Tibial artery (tissue), 4 donors: ENCODE measurements around the gene MMP15.

ENCODE experiments used
- DNase-seq, 2 donors: peaks; one replicate each; pipeline ENCODE4 v3.0.0-alpha.2; 2019
- H3K27ac ChIP-seq, 2 donors: fragments of 200-600 bp; sonication (generic) in 1 of 2; 1 replicate in 1 of 2; 2 replicates in 1 of 2; pipeline ENCODE4 v1.5.1; 2018 to 2019; ENCODE audit warnings: mild to moderate bottlenecking in 1 of 2
- H3K27me3 ChIP-seq, 2 donors: fragments of 200-600 bp; sonication (generic) in 1 of 2; one replicate each; pipeline versions ENCODE4 v1.5.1 to v1.6.0; 2016 to 2019
- H3K36me3 ChIP-seq, 3 donors: fragments of 200-600 bp; sonication (generic) in 2 of 3; one replicate each; pipeline ENCODE4 v1.5.1; 2016 to 2019; ENCODE audit warnings: mild to moderate bottlenecking in 2 of 3
- H3K4me1 ChIP-seq, 4 donors: fragments of 200-600 bp; sonication (generic) in 2 of 4; 1 replicate in 3 of 4; 2 replicates in 1 of 4; pipeline ENCODE4 v1.5.1; 2016 to 2019
- H3K4me3 ChIP-seq, 2 donors: fragments of 200-600 bp; sonication (generic) in 1 of 2; 1 replicate in 1 of 2; 2 replicates in 1 of 2; pipeline ENCODE4 v1.5.1; 2018 to 2019; ENCODE audit warnings: mild to moderate bottlenecking in 2 of 2
- H3K9me3 ChIP-seq, 3 donors: fragments of 200-600 bp; sonication (generic) in 1 of 3; one replicate each; pipeline ENCODE4 v1.5.1; 2016 to 2019
- CTCF ChIP-seq, 2 experiments: fragments of 200-600 bp in 1 of 2; fragments of 450-650 bp in 1 of 2; IDR thresholded peaks; one replicate each; pipeline ENCODE4 v1.5.1; 2017 to 2019; ENCODE audit warnings: antibody characterized with exemption in 2 of 2, mild to moderate bottlenecking in 1 of 2, moderate library complexity in 1 of 2
- intact Hi-C: fragments of 100-400 bp; cut with DNase I; formaldehyde crosslinking; loops from one replicate; pipeline ENCODE4 v1.15.0; 2023; ENCODE audit warnings: low total_unique reads

MMP15 gene

GRCh38 chr16:58053682-58054005, 28.1 kb downstream of the MMP15 start:
- TF ChIP-seq CTCF (IDR thresholded peaks at IDR 0.05): no peak
- H3K27ac ChIP-seq: no peak overlapping the region
- no peaks in the 10 kb centered on the region for H3K36me3 ChIP-seq
- no peak for DNase-seq
- peaks cover 0 to 2% of the 10 kb centered on the region in 2 donors for H3K27me3 ChIP-seq
- intact Hi-C loops: no loop called here
- H3K4me1 ChIP-seq: no peaks in the 10 kb centered on the region
- no peaks in the 10 kb centered on the region for H3K9me3 ChIP-seq
- H3K4me3 ChIP-seq: no peak overlapping the region

GRCh38 chr16:58054289-58054688, 28.7 kb downstream of the MMP15 start:
- intact Hi-C loops: no loop called here
- H3K27me3 ChIP-seq: peaks cover 0 to 5% of the 10 kb centered on the region in 2 donors
- no peak overlapping the region for H3K4me3 ChIP-seq
- DNase-seq: no peak
- no peak for TF ChIP-seq CTCF (IDR thresholded peaks at IDR 0.05)
- no peak overlapping the region for H3K27ac ChIP-seq
- H3K4me1 ChIP-seq: no peaks in the 10 kb centered on the region
- H3K36me3 ChIP-seq: no peaks in the 10 kb centered on the region
- no peaks in the 10 kb centered on the region for H3K9me3 ChIP-seq

DNA sequence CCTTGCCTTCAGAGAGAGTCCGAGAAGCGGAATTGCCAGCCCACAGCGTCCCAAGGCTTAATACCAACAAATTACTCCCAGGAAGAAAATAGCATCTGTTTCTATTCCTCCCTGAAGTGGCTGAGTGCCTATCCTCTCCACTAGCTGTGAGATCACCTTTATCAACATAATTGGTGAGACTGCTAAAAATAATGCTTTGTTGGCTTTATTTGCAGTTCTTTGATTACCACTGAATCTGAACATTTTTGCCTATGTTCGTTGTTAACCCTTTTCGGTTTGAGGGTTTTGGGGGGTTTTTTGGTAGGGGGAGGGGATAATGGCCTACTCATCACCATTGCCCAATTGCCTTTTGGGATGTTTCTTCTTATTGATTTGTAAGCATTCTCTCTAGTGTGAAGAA, 31.0 kb downstream of the MMP15 start:
- no peaks in the 10 kb centered on the region for H3K9me3 ChIP-seq
- H3K4me1 ChIP-seq: no peaks in the 10 kb centered on the region
- no peak overlapping the region for H3K4me3 ChIP-seq
- intact Hi-C loops: no loop called here
- no peak overlapping the region for H3K27ac ChIP-seq
- H3K36me3 ChIP-seq: no peaks in the 10 kb centered on the region
- peaks cover 0 to 4% of the 10 kb centered on the region in 2 donors for H3K27me3 ChIP-seq
- TF ChIP-seq CTCF (IDR thresholded peaks at IDR 0.05): no peak
- DNase-seq: no peak

DNA sequence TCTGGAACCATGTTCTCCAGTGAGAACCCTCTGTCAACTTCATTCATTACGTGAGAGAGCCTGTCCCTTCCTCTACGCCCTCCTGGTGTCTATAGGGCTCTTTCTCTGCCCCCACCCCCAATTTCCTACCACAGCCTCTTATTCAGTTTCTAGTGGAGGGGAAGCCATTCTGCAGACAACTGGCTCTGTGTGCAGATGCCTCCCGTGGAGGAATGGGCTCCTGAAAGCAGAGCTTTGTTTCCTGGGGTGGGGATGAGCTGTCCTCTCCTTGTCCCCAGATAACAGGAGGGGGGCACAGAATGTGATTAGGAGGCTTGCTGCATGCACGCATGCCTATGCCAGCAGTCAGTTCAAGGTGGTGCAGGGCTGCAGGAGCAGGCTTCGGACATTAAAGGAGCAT, 31.6 kb downstream of the MMP15 start:
- H3K27me3 ChIP-seq: peaks cover 0 to 3% of the 10 kb centered on the region in 2 donors
- H3K4me1 ChIP-seq: no peaks in the 10 kb centered on the region
- H3K27ac ChIP-seq: no peak overlapping the region
- no peaks in the 10 kb centered on the region for H3K9me3 ChIP-seq
- intact Hi-C loops: no loop called here
- no peak for DNase-seq
- no peak for TF ChIP-seq CTCF (IDR thresholded peaks at IDR 0.05)
- H3K36me3 ChIP-seq: no peaks in the 10 kb centered on the region
- H3K4me3 ChIP-seq: no peak overlapping the region

DNA sequence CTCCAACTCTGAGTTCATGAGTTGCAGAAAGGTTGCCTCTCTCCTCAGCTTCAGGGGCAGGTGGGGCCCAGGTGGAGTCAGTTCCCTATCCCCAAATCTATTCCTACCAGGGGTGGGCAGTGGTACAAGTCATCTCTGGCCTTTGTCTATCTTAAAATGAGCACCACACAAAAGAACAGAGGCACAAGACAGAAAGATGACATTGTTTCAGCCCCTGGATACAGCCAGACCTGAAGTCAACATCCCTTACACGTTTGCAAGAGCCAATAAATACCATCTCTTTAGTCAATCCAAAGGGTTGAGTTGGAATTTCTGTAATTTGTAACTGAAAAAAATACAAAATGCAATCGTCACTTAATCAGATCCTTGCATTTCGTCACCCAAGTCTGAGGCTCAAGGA, 32.2 kb downstream of the MMP15 start:
- intact Hi-C loops: no loop called here
- no peak for DNase-seq

More for the DNA sequence above, 32.2 kb downstream of the MMP15 start:
- Histone ChIP-seq H3K4me1 (no peaks in the 10 kb centered on the region), H3K9me3 (no peaks in the 10 kb centered on the region), H3K4me3 (no peak overlapping the region), H3K36me3 (no peaks in the 10 kb centered on the region), H3K27me3 (peaks cover 0 to 3% of the 10 kb centered on the region in 2 donors), H3K27ac (no peak overlapping the region)
- TF ChIP-seq CTCF (IDR thresholded peaks at IDR 0.05): no peak
